Stomach (tissue), 4 donors: ENCODE data around the gene FTO.

Experiments
- POLR2A ChIP-seq, 4 donors: fragments of 450-650 bp; IDR thresholded peaks; one replicate each; pipeline ENCODE4 v1.6.1; 2016; ENCODE audit warnings: antibody characterized with exemption in 4 of 4, control low read depth in 2 of 4, mild to moderate bottlenecking in 1 of 4, moderate library complexity in 1 of 4
- TF ChIP-seq, protein P1 (sequence below), 7 experiments: fragments of 450-650 bp in 4 of 7; fragments of 200-600 bp in 3 of 7; sonication (generic) in 3 of 7; IDR thresholded peaks; one replicate each; pipeline ENCODE4 v1.5.1; 2016 to 2019; ENCODE audit warnings: antibody characterized with exemption in 7 of 7, control low read depth in 2 of 7, mild to moderate bottlenecking in 1 of 7

DNA sequence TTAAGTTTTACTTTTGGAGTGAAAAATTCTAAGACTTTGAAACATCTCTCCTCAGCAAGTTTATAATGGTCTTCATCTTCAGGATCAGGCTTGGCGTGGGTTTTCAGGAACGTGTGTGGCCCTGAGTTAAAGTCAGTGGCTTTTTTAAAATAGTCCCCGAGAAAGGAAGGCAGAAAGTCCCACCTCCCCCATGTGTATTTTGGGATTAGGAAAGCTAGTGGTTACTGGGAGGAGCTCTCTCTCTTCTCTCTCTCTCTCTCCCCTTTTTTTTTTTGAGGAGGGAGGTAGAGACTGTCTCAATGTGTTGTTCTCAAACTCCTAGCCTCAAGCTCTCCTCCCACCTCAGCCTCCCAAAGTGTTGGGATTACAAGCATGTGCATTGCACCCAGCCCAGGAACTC is 369.4 kb downstream of the FTO start:
- TF ChIP-seq POLR2A (IDR thresholded peaks at IDR 0.05) = no peak
- TF ChIP-seq, protein P1, sequence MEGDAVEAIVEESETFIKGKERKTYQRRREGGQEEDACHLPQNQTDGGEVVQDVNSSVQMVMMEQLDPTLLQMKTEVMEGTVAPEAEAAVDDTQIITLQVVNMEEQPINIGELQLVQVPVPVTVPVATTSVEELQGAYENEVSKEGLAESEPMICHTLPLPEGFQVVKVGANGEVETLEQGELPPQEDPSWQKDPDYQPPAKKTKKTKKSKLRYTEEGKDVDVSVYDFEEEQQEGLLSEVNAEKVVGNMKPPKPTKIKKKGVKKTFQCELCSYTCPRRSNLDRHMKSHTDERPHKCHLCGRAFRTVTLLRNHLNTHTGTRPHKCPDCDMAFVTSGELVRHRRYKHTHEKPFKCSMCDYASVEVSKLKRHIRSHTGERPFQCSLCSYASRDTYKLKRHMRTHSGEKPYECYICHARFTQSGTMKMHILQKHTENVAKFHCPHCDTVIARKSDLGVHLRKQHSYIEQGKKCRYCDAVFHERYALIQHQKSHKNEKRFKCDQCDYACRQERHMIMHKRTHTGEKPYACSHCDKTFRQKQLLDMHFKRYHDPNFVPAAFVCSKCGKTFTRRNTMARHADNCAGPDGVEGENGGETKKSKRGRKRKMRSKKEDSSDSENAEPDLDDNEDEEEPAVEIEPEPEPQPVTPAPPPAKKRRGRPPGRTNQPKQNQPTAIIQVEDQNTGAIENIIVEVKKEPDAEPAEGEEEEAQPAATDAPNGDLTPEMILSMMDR (IDR thresholded peaks at IDR 0.05) = no peak
